Measurements from ENCODE around the gene KIF9.

Gene KIF9

GRCh38 chr3:47245271-47245670, 37.3 kb downstream of the KIF9 start:
- no peak for ATAC-seq (ENCODE audit: insufficient read depth, low read depth)
- DNase-seq: no peak
- H3K9ac ChIP-seq (ENCODE audit: low read depth, low read length): no peak overlapping the region
- H2AFZ ChIP-seq (ENCODE audit: low read depth, low read length): peak overlapping the region; percentile 19; the same call in 1 of the 2 replicates
- no peaks in the 10 kb centered on the region for H3K9me3 ChIP-seq (ENCODE audit: insufficient read depth, low read length, severe bottlenecking)
- TF ChIP-seq, protein P1, sequence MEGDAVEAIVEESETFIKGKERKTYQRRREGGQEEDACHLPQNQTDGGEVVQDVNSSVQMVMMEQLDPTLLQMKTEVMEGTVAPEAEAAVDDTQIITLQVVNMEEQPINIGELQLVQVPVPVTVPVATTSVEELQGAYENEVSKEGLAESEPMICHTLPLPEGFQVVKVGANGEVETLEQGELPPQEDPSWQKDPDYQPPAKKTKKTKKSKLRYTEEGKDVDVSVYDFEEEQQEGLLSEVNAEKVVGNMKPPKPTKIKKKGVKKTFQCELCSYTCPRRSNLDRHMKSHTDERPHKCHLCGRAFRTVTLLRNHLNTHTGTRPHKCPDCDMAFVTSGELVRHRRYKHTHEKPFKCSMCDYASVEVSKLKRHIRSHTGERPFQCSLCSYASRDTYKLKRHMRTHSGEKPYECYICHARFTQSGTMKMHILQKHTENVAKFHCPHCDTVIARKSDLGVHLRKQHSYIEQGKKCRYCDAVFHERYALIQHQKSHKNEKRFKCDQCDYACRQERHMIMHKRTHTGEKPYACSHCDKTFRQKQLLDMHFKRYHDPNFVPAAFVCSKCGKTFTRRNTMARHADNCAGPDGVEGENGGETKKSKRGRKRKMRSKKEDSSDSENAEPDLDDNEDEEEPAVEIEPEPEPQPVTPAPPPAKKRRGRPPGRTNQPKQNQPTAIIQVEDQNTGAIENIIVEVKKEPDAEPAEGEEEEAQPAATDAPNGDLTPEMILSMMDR (IDR thresholded peaks at IDR 0.05; ENCODE audit: borderline replicate concordance, extremely low read depth, low read length, poor library complexity, severe bottlenecking): no peak
- no peak for TF ChIP-seq EZH2 (IDR thresholded peaks at IDR 0.05; ENCODE audit: borderline replicate concordance, low read depth, low read length, severe bottlenecking)
- H3K27ac ChIP-seq (ENCODE audit: low read length): no peak overlapping the region
- H3K36me3 ChIP-seq (ENCODE audit: insufficient read depth, low read length): no peaks in the 10 kb centered on the region
- no peaks in the 10 kb centered on the region for H3K27me3 ChIP-seq (ENCODE audit: insufficient read depth, low read length, poor library complexity)
- H3K79me2 ChIP-seq (ENCODE audit: insufficient read depth, low read length): no peaks in the 10 kb centered on the region
- no peak overlapping the region for H3K4me2 ChIP-seq (ENCODE audit: insufficient read depth, low read length)
- H4K20me1 ChIP-seq (ENCODE audit: insufficient read depth, low read length): no peaks in the 10 kb centered on the region
- H3K4me3 ChIP-seq (ENCODE audit: low read depth in 1 of 2, low read length in 2 of 2): no peak overlapping the region
- no peaks in the 10 kb centered on the region for H3K4me1 ChIP-seq (ENCODE audit: insufficient read depth, low read length)

DNA sequence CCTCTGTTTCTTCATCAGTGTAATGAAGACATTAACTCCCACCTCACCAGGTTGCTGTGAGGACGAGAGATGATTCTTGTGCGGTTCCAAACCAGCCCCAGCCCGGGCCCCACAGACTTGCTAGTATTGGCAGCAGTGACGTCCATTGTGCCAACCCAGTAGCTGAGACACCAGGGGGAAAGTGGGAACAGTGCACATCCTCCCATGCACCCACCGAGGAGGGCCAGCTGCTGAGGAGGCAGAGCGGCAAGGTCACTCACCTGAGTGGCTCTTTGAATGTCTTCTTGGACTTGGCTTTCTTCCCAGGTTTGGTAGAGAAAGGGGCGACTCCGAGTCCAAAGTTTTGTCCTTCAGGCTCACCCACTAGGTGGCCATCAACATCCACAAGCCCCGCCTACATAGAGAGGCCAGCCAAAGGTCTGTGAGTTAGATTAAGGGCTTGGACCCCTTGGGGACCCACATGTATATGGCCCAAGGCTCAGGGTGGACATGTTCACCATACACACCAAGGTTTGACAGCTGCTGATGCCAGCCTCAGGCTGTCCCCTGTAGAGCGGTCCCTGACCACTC, 38.0 kb downstream of the KIF9 start:
- no peaks in the 10 kb centered on the region for H3K27me3 ChIP-seq (ENCODE audit: insufficient read depth, low read length, poor library complexity)
- no peak overlapping the region for H2AFZ ChIP-seq (ENCODE audit: low read depth, low read length)
- DNase-seq: no peak
- no peak for TF ChIP-seq EZH2 (IDR thresholded peaks at IDR 0.05; ENCODE audit: borderline replicate concordance, low read depth, low read length, severe bottlenecking)
- TF ChIP-seq, protein P1 (IDR thresholded peaks at IDR 0.05; ENCODE audit: borderline replicate concordance, extremely low read depth, low read length, poor library complexity, severe bottlenecking): no peak
- no peaks in the 10 kb centered on the region for H3K36me3 ChIP-seq (ENCODE audit: insufficient read depth, low read length)
- no peaks in the 10 kb centered on the region for H3K79me2 ChIP-seq (ENCODE audit: insufficient read depth, low read length)
- H3K4me3 ChIP-seq (ENCODE audit: low read depth in 1 of 2, low read length in 2 of 2): no peak overlapping the region
- no peak for ATAC-seq (ENCODE audit: insufficient read depth, low read depth)
- H3K4me2 ChIP-seq (ENCODE audit: insufficient read depth, low read length): no peak overlapping the region
- no peaks in the 10 kb centered on the region for H4K20me1 ChIP-seq (ENCODE audit: insufficient read depth, low read length)
- H3K27ac ChIP-seq (ENCODE audit: low read length): no peak overlapping the region
- no peaks in the 10 kb centered on the region for H3K4me1 ChIP-seq (ENCODE audit: insufficient read depth, low read length)
- H3K9me3 ChIP-seq (ENCODE audit: insufficient read depth, low read length, severe bottlenecking): no peaks in the 10 kb centered on the region
- H3K9ac ChIP-seq (ENCODE audit: low read depth, low read length): no peak overlapping the region

DNA sequence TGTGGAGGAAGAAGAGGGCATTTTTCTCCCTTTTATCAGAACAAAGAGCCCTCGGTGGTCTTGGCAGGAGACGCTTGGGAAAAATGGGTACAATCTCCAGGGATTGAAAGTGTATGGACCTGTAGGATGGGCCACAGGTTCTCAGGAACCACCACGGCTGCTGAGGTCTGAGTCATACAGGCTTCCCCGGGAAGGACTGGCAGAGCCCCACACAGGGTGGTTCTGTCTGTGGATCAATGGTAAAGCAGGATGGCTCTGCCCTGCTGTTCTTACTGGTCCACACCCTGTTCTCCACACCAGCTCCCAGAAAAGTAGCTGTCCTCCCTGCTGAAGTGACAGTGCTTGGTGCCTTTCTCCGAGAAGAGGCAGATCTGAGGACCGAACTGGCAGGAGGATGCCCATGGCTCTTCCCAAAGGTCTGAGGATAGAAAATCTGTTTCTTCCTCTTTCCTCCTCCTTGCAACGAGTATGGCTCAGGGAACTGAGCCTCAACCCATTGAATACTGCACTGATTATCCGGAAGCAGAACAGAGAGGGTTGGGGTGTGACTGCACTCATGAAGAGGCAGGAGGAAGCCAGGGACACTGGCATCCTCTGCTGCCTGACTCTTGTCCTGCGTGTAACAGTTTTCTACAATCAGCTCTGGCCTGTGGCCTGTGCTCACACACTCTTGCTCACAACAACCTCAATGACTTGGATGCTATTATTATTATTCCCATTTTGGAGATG, 39.0 kb downstream of the KIF9 start:
- H3K4me1 ChIP-seq (ENCODE audit: insufficient read depth, low read length): no peaks in the 10 kb centered on the region
- H3K36me3 ChIP-seq (ENCODE audit: insufficient read depth, low read length): no peaks in the 10 kb centered on the region
- no peaks in the 10 kb centered on the region for H3K27me3 ChIP-seq (ENCODE audit: insufficient read depth, low read length, poor library complexity)
- H3K4me3 ChIP-seq (ENCODE audit: low read depth in 1 of 2, low read length in 2 of 2): no peak overlapping the region
- TF ChIP-seq, protein P1 (IDR thresholded peaks at IDR 0.05; ENCODE audit: borderline replicate concordance, extremely low read depth, low read length, poor library complexity, severe bottlenecking): no peak
- TF ChIP-seq EZH2 (IDR thresholded peaks at IDR 0.05; ENCODE audit: borderline replicate concordance, low read depth, low read length, severe bottlenecking): no peak
- no peaks in the 10 kb centered on the region for H4K20me1 ChIP-seq (ENCODE audit: insufficient read depth, low read length)
- H3K4me2 ChIP-seq (ENCODE audit: insufficient read depth, low read length): no peak overlapping the region
- H3K9ac ChIP-seq (ENCODE audit: low read depth, low read length): no peak overlapping the region
- no peak for DNase-seq
- no peaks in the 10 kb centered on the region for H3K79me2 ChIP-seq (ENCODE audit: insufficient read depth, low read length)
- no peaks in the 10 kb centered on the region for H3K9me3 ChIP-seq (ENCODE audit: insufficient read depth, low read length, severe bottlenecking)
- H3K27ac ChIP-seq (ENCODE audit: low read length): no peak overlapping the region
- no peak for ATAC-seq (ENCODE audit: insufficient read depth, low read depth)
- no peak overlapping the region for H2AFZ ChIP-seq (ENCODE audit: low read depth, low read length)

Measured in DND-41 (cell line).